Gastrocnemius medialis (tissue), 4 donors: ENCODE results near the gene ALPL. TPM values are rescaled to one million over a fixed set of nuclear protein-coding genes. Genes with fewer than 3 reads are reported as not detected.

Source experiments
- ATAC-seq, 2 donors: fragments of 150-250 bp; one replicate each; pipeline ENCODE4 v1.9.1; 2016
- DNase-seq, 2 donors: peaks; one replicate each; pipeline ENCODE4 v3.0.0-alpha.2; 2019
- H3K27ac ChIP-seq, 4 donors: fragments of 200-600 bp; sonication (generic); 1 replicate in 1 of 4; 2 replicates in 3 of 4; pipeline ENCODE4 v1.5.1; 2016 to 2018; ENCODE audit warnings: mild to moderate bottlenecking in 2 of 4, moderate library complexity in 1 of 4
- H3K27me3 ChIP-seq, 3 donors: fragments of 200-600 bp; sonication (generic) in 2 of 3; 1 replicate in 1 of 3; 2 replicates in 2 of 3; pipeline versions ENCODE4 v1.5.1 to v1.6.0; 2016 to 2019; ENCODE audit warnings: mild to moderate bottlenecking in 1 of 3, moderate library complexity in 1 of 3
- H3K36me3 ChIP-seq, 2 donors: fragments of 200-600 bp; sonication (generic) in 1 of 2; one replicate each; pipeline ENCODE4 v1.5.1; 2017 to 2018
- H3K4me1 ChIP-seq, 2 donors: fragments of 200-600 bp; sonication (generic) in 1 of 2; one replicate each; pipeline ENCODE4 v1.5.1; 2016 to 2017; ENCODE audit warnings: mild to moderate bottlenecking in 2 of 2
- H3K4me3 ChIP-seq, 4 donors: fragments of 200-600 bp; sonication (generic) in 3 of 4; 1 replicate in 1 of 4; 2 replicates in 3 of 4; pipeline ENCODE4 v1.5.1; 2016 to 2019; ENCODE audit warnings: mild to moderate bottlenecking in 2 of 4
- H3K9me3 ChIP-seq, 3 donors: fragments of 200-600 bp; sonication (generic) in 2 of 3; 1 replicate in 1 of 3; 2 replicates in 2 of 3; pipeline ENCODE4 v1.5.1; 2016 to 2019
- CTCF ChIP-seq, 5 experiments: fragments of 450-650 bp in 3 of 5; fragments of 200-600 bp in 2 of 5; sonication (generic) in 2 of 5; IDR thresholded peaks in 4 of 5; conservative IDR thresholded peaks in 1 of 5; 1 replicate in 4 of 5; 2 replicates in 1 of 5; pipeline ENCODE4 v1.5.1; 2016 to 2019; ENCODE audit warnings: antibody characterized with exemption in 5 of 5, mild to moderate bottlenecking in 3 of 5, moderate library complexity in 3 of 5
- POLR2A ChIP-seq, 2 donors: fragments of 450-650 bp; IDR thresholded peaks; one replicate each; pipeline ENCODE4 v1.6.1; 2017; ENCODE audit warnings: antibody characterized with exemption in 2 of 2, mild to moderate bottlenecking in 2 of 2, moderate library complexity in 2 of 2
- in situ Hi-C, 4 donors: fragments of 200-750 bp; cut with MboI; loops; one replicate each; pipeline versions ENCODE4 v1.15.0 to v1.8.0; 2017; ENCODE audit warnings: low sequenced_read_pairs in 4 of 4
- intact Hi-C: fragments of 100-400 bp; cut with DNase I; formaldehyde crosslinking; loops from one replicate; pipeline ENCODE4 v1.15.1; 2023; ENCODE audit warnings: low total_unique reads
- total RNA-seq, 4 donors: library from RNA; depleted of rRNA; stranded (reverse); fragments of >200 nt; gene quantifications; one replicate each; pipeline versions ENCODE4 v1.1.0 to v1.2.3, GENCODE V29; 2016

ALPL gene
- total RNA-seq, 4 donors from 2014 or later = 0.90 to 3.6 (median 2.2) TPM

GRCh38 chr1:21530368-21531016 is 21.3 kb downstream of the ALPL start:
- no peak for TF ChIP-seq CTCF (IDR thresholded peaks at IDR 0.05 in 4 of 5, conservative IDR thresholded peaks at IDR 0.05 in 1 of 5)
- TF ChIP-seq POLR2A (IDR thresholded peaks at IDR 0.05) = no peak
- no peaks in the 10 kb centered on the region for H3K36me3 ChIP-seq
- no peaks in the 10 kb centered on the region for H3K9me3 ChIP-seq
- no peak overlapping the region for H3K27ac ChIP-seq
- H3K27me3 ChIP-seq = peaks cover 0 to 11% (median 0%) of the 10 kb centered on the region in 3 donors
- H3K4me1 ChIP-seq = no peaks in the 10 kb centered on the region
- intact Hi-C loops = no loop called here
- DNase-seq (no peak), ATAC-seq (no peak)
- no peak overlapping the region for H3K4me3 ChIP-seq
- in situ Hi-C loops = no loop called here

DNA sequence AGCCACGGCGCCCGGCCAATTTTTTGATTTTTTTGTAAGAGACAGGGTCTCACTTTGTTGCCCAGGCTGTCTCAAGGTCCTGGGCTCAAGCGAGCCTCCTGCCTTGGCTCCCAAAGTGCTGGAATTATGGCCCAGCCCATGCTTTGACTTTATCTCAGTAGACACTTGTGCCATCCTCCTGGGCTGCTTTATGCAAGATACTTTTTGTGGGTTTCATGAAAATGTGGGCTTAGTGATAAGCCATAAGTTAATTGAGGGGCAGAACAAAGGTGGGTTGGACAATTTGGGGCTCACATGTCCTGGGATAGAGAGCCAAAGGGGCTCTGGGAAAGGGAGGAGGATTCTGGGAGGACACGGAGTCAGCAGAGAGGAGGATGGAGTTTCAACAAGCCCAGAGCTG is 22.0 kb downstream of the ALPL start:
- Histone ChIP-seq H3K9me3 (no peaks in the 10 kb centered on the region), H3K36me3 (no peaks in the 10 kb centered on the region), H3K27me3 (peaks cover 0 to 11% (median 0%) of the 10 kb centered on the region in 3 donors), H3K4me3 (no peak overlapping the region), H3K27ac (no peak overlapping the region), H3K4me1 (no peaks in the 10 kb centered on the region)
- TF ChIP-seq POLR2A (IDR thresholded peaks at IDR 0.05) (no peak), CTCF (IDR thresholded peaks at IDR 0.05 in 4 of 5, conservative IDR thresholded peaks at IDR 0.05 in 1 of 5) (no peak)
- ATAC-seq (no peak), DNase-seq (no peak)
- in situ Hi-C loops = no loop called here
- intact Hi-C loops = no loop called here

GRCh38 chr1:21532496-21532895 is 23.3 kb downstream of the ALPL start:
- TF ChIP-seq POLR2A (IDR thresholded peaks at IDR 0.05) = no peak
- no peak for TF ChIP-seq CTCF (IDR thresholded peaks at IDR 0.05 in 4 of 5, conservative IDR thresholded peaks at IDR 0.05 in 1 of 5)
- no peak for ATAC-seq
- Histone ChIP-seq H3K27me3 (peaks cover 0 to 11% (median 0%) of the 10 kb centered on the region in 3 donors), H3K4me1 (no peaks in the 10 kb centered on the region), H3K4me3 (no peak overlapping the region), H3K27ac (no peak overlapping the region), H3K36me3 (no peaks in the 10 kb centered on the region), H3K9me3 (no peaks in the 10 kb centered on the region)
- DNase-seq = no peak
- in situ Hi-C loops (no loop called here), intact Hi-C loops (no loop called here)

GRCh38 chr1:21532992-21533534 is 23.8 kb downstream of the ALPL start:
- H3K4me3 ChIP-seq = no peak overlapping the region
- intact Hi-C loops (no loop called here), in situ Hi-C loops (no loop called here)
- H3K27ac ChIP-seq = no peak overlapping the region
- H3K36me3 ChIP-seq = no peaks in the 10 kb centered on the region
- ATAC-seq = no peak
- DNase-seq = no peak
- H3K27me3 ChIP-seq = peaks cover 0 to 11% (median 0%) of the 10 kb centered on the region in 3 donors
- no peaks in the 10 kb centered on the region for H3K4me1 ChIP-seq
- H3K9me3 ChIP-seq = no peaks in the 10 kb centered on the region
- TF ChIP-seq CTCF (IDR thresholded peaks at IDR 0.05 in 4 of 5, conservative IDR thresholded peaks at IDR 0.05 in 1 of 5) (no peak), POLR2A (IDR thresholded peaks at IDR 0.05) (no peak)
